Heart left ventricle (tissue), 16 donors: ENCODE measurements around the gene MXRA7. TPM values are rescaled to one million over a fixed set of nuclear protein-coding genes. Genes with fewer than 3 reads are reported as not detected.
A peak's percentile ranks its signal among the peaks of the same experiment; 100 is the strongest.

Source experiments
- ATAC-seq, 4 donors: fragments of 200-7000 bp; cut with Tn5 transposase; one replicate each; pipeline ENCODE4 v1.9.1; 2020 to 2022; ENCODE audit warnings: moderate library complexity in 4 of 4, mild to moderate bottlenecking in 3 of 4, moderate number of reproducible peaks in 1 of 4
- DNase-seq, 5 donors: peaks; one replicate each; pipeline ENCODE4 v3.0.0-alpha.2; 2020
- H3K27ac ChIP-seq, 12 donors: fragments of 200-600 bp; sonication (generic) in 4 of 12; one replicate each; pipeline versions ENCODE4 v1.5.0 to v1.8.0; 2016 to 2022; ENCODE audit warnings: mild to moderate bottlenecking in 2 of 12
- H3K27me3 ChIP-seq, 9 donors: fragments of 200-600 bp; sonication (generic) in 2 of 9; one replicate each; pipeline versions ENCODE4 v1.5.1 to v1.8.0; 2016 to 2022; ENCODE audit warnings: mild to moderate bottlenecking in 3 of 9
- H3K36me3 ChIP-seq, 9 donors: fragments of 200-600 bp; sonication (generic) in 2 of 9; one replicate each; pipeline versions ENCODE4 v1.5.0 to v1.8.0; 2018 to 2022; ENCODE audit warnings: mild to moderate bottlenecking in 2 of 9
- H3K4me1 ChIP-seq, 12 donors: fragments of 200-600 bp; sonication (generic) in 4 of 12; one replicate each; pipeline versions ENCODE4 v1.5.0 to v1.8.0; 2016 to 2022; ENCODE audit warnings: mild to moderate bottlenecking in 3 of 12
- H3K4me3 ChIP-seq, 12 donors: fragments of 200-600 bp; sonication (generic) in 4 of 12; one replicate each; pipeline versions ENCODE4 v1.5.0 to v1.8.0; 2017 to 2022; ENCODE audit warnings: mild to moderate bottlenecking in 9 of 12, moderate library complexity in 4 of 12
- H3K9me3 ChIP-seq, 12 donors: fragments of 200-600 bp; sonication (generic) in 4 of 12; one replicate each; pipeline versions ENCODE4 v1.5.0 to v1.8.0; 2016 to 2022; ENCODE audit warnings: mild to moderate bottlenecking in 1 of 12
- CTCF ChIP-seq, 12 donors: fragments of 200-600 bp; sonication (generic) in 4 of 12; IDR thresholded peaks; one replicate each; pipeline versions ENCODE4 v1.5.0 to v1.8.0; 2018 to 2022; ENCODE audit warnings: antibody characterized with exemption in 12 of 12, mild to moderate bottlenecking in 5 of 12
- POLR2A ChIP-seq, 2 donors: fragments of 450-650 bp; IDR thresholded peaks; one replicate each; pipeline ENCODE4 v1.6.1; 2017; ENCODE audit warnings: antibody characterized with exemption in 2 of 2, mild to moderate bottlenecking in 2 of 2, moderate library complexity in 2 of 2
- WGBS, 4 donors: extraction: QIAGEN DNeasy Blood & Tissue Kit in 2 of 4; methylation state at CpG; one replicate each; pipeline versions ENCODE4 v1.1.5 to v1.1.7; 2013 to 2018; 5-methylcytosine and 5-hydroxymethylcytosine counted together
- intact Hi-C, 10 donors: fragments of 100-400 bp; cut with DNase I; formaldehyde crosslinking; loops; one replicate each; pipeline versions ENCODE4 v1.11.1 to v1.14.2; 2022
- polyA plus RNA-seq, 2 donors: library from polyadenylated mRNA; stranded (reverse); fragments of 200-250 nt; gene quantifications; one replicate each; pipeline ENCODE4 v1.2.3, GENCODE V29; 2013
- total RNA-seq, 9 donors: library from RNA; depleted of rRNA in 2 of 9; stranded (reverse); fragments of >200 nt in 2 of 9; fragmentation: NEBNext Ultra II Directional in 3 of 9; extraction: Animal tissue kit (Norgen Biotek cat#: 25700) in 3 of 9; gene quantifications; one replicate each; pipeline versions ENCODE4 v1.1.0 to v1.2.4, GENCODE V29; 2016 to 2023
- donor health status: ischemic (EF 13 %, LVEDD 7.1; RV severe dilation, severe dysfunction).
- donor health status: healthy with polysubstance abuse.
- donor health status: DM: no; HTN: yes; CAD: no.
- donor health status: DM: no; HTN: no; CAD: no.
- donor health status: ischemic (EF 25% LVEDD 6.9; RV normal size, moderate dysfunction).
- donor health status: ischemic (EF 25% LVEDD 5.7; RV mildly dilated, moderate dysfunction).
- donor health status: healthy.
- donor health status: DM: yes; HTN: yes; CAD: no.
- donor health status: ischemic (EF 35%, LVEDD 5.7; RV mildly dilated, moderate dysfunction).
- donor health status: nonischemic (EF 11% LVEDD 7.7; RV severe dilation, severe dysfunction).
- donor health status: DM: yes; HTN: yes; CAD: no.
- donor health status: PGD.
- donor health status: ischemic (EF 29% LVEDD 5.4; RV normal size, mild dysfunction).
- donor health status: nonischemic (EF 23%, LVEDD 6.1; RV moderate dilation, normal function).

The MXRA7 gene
- total and polyA plus RNA-seq, 11 donors, result 240 to 539 (median 460) TPM

DNA sequence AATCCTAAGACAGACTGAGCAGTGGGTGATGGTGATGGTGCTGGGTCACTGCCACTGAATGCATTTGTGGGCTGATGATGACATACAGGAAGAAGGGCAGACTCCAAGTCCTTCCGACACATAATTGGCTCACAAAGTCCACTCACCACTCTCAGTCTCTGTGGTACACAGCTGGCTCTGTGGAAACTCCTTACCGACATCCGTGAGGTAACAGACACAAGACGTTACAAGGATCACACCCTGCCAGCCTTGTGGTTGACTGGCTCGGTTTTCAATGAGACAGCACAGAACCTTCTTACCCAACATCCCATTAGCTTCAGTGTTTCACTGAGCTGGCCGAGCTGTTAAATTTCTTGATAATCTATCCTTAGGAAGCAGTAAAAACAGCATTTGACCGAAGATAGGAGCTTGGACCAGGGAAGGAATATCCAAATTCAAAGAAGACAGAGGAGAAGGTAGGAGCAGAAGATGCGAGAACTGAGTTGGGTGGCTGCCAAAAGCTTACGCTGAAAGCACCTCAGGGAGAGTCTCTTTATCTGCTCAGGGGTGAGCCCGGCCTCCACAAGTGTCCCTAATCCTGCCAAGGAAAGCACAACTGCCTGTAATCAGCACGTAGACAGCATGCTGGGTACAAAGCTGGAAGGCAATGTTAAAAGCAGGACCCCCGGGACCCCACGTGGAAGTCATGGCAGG lies 5.5 kb upstream of the MXRA7 start:
- H3K27me3 ChIP-seq, result no peaks in the 10 kb centered on the region

GRCh38 chr17:76715496-76715830 lies 4.7 kb upstream of the MXRA7 start:
- Histone ChIP-seq H3K4me3 (no peak overlapping the region), H3K9me3 (no peaks in the 10 kb centered on the region), H3K36me3 (peaks cover 3 to 77% (median 75%) of the 10 kb centered on the region in 9 donors), H3K4me1 (peaks cover 12 to 64% (median 49%) of the 10 kb centered on the region in 12 donors), H3K27ac (peak overlapping the region in 11 of 12 donors; percentile 14 to 92 (median 65)), H3K27me3 (no peaks in the 10 kb centered on the region)
- peak in 1 of 4 donors; percentile 2 for ATAC-seq
- peak in 1 of 5 donors; percentile 11 for DNase-seq
- 64 to 79% (median 77%) methylated on average over 2 of the region's 2 CpGs for WGBS, 4 donors
- intact Hi-C loops, result loop anchor here in 8 of 10 donors (5.0 to 10.0 kb wide), 7 partner anchors 33 to 191 kb away; a partner anchor contains a TSS
- TF ChIP-seq CTCF (IDR thresholded peaks at IDR 0.05), result no peak
- TF ChIP-seq POLR2A (IDR thresholded peaks at IDR 0.05), result no peak

More for the DNA sequence above, 5.5 kb upstream of the MXRA7 start:
- H3K27ac ChIP-seq, result peak overlapping the region; percentile 40 to 92 (median 66)
- DNase-seq (peak in 2 of 5 donors; percentile 61 to 81), ATAC-seq (peak; percentile 14 to 88 (median 72))
- intact Hi-C loops, result loop anchor here in 8 of 10 donors (5.0 to 10.0 kb wide), 7 partner anchors 34 to 191 kb away; a partner anchor contains a TSS
- peaks cover 3 to 85% (median 83%) of the 10 kb centered on the region in 9 donors for H3K36me3 ChIP-seq
- TF ChIP-seq CTCF (IDR thresholded peaks at IDR 0.05) (no peak), POLR2A (IDR thresholded peaks at IDR 0.05) (no peak)
- H3K4me1 ChIP-seq, result peaks cover 13 to 69% (median 51%) of the 10 kb centered on the region in 12 donors
- WGBS, 4 donors, result 28 to 40% (median 32%) methylated on average over 13 of the region's 13 CpGs
- H3K9me3 ChIP-seq, result no peaks in the 10 kb centered on the region
- peak overlapping the region in 1 of 12 donors; percentile 26 for H3K4me3 ChIP-seq

DNA sequence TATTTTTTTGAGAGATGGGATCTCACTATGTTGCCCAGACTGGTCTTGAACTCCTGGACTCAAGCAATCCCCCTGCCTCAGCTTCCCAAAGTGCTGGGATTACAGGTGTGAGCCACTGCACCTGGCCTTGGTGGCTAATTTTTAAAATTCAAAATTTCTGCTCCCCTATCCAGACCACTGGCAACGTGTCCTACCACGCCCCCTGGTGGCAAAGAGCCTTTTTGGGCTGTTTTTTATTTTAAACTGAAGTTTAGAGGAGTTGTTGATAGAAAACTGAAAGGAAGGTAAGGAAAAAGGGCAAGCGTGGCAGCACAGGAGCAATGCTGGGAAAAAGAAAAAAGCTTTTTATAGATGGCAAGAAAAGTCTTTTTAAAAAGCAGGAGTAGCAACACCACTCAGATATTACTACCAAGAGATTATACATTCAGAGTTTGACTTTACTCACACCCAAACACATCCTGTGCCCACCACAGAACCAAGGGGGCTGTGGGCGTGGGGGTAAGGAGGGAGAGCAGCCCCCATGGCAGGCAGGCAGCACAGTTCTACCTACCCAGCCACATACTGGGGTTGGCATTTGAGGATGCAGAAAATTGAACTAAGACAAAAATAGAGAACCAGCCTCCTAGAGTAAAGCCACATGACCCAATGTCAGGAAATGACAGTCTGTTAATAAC lies 4.2 kb upstream of the MXRA7 start:
- TF ChIP-seq POLR2A (IDR thresholded peaks at IDR 0.05) (no peak), CTCF (IDR thresholded peaks at IDR 0.05) (peak; percentile 80 to 93 (median 86))
- Histone ChIP-seq H3K36me3 (peaks cover 3 to 72% (median 70%) of the 10 kb centered on the region in 9 donors), H3K4me3 (no peak overlapping the region), H3K9me3 (no peaks in the 10 kb centered on the region), H3K27ac (peak overlapping the region in 11 of 12 donors; percentile 14 to 92 (median 65)), H3K4me1 (peaks cover 12 to 63% (median 46%) of the 10 kb centered on the region in 12 donors), H3K27me3 (no peaks in the 10 kb centered on the region)
- WGBS, 4 donors, result 20 to 27% (median 25%) methylated on average over 4 of the region's 4 CpGs
- intact Hi-C loops, result loop anchor here in 9 of 10 donors (5.0 to 10.0 kb wide), 9 partner anchors 33 to 190 kb away; a partner anchor contains a TSS
- DNase-seq (peak; percentile 59 to 80 (median 70)), ATAC-seq (peak in 1 of 4 donors; percentile 2)

- 61 to 68% (median 65%) methylated on average over 5 of the region's 5 CpGs for WGBS, 4 donors
- H3K36me3 ChIP-seq, result peaks cover 2 to 66% (median 64%) of the 10 kb centered on the region in 9 donors
- H3K27ac ChIP-seq, result peak overlapping the region in 7 of 12 donors; percentile 17 to 92 (median 66)
- no peak for ATAC-seq
- no peaks in the 10 kb centered on the region for H3K27me3 ChIP-seq
- TF ChIP-seq CTCF (IDR thresholded peaks at IDR 0.05) (no peak), POLR2A (IDR thresholded peaks at IDR 0.05) (no peak)
- DNase-seq, result peak in 1 of 5 donors; percentile 26
- H3K4me3 ChIP-seq, result no peak overlapping the region
- peaks cover 12 to 69% (median 46%) of the 10 kb centered on the region in 12 donors for H3K4me1 ChIP-seq
- intact Hi-C loops, result loop anchor here in 8 of 10 donors (5.0 to 10.0 kb wide), 8 partner anchors 37 to 190 kb away; a partner anchor contains a TSS
- H3K9me3 ChIP-seq, result no peaks in the 10 kb centered on the region
Observed at GRCh38 chr17:76714336-76714735, 3.6 kb upstream of the MXRA7 start.
